Measurements from ENCODE around the gene RBMS3.

Gene RBMS3

DNA sequence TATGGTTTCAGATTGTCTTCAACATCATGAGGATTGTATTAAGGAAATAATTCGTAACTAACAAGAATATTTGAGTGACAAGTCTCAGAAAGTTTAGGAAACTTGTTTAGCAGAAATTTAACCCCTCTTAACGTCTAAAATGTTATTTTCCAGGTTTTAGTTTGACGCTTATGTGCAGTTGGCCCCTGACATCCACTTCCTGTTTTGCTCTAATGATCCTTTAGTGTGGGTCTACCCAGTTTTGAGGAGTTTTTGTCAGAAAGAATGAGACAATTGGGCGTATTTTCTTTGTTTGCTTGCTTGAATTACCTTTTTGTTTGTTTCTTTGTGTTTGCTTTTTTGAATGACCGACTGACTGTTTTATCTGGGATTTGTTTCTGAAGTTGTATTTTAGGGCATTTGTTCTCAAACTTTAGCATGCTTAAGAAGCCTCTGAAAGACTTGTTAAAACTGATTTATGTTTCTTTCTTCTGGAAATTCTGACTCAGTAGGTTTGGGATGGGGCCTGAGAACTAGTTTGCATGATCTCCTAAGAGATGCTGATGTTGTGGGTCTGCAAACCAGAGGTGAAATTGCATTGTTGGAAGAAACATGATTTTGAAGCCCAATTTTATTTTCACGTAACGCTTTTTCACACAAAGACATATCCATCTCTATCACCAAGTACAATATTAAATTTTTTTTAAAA is 20.6 kb downstream of the RBMS3 start:
- no peak for DNase-seq (ENCODE audit: extremely low read depth, insufficient read length)
- Histone ChIP-seq H3K36me3 (ENCODE audit: control insufficient read depth, insufficient read depth, low read length) (no peaks in the 10 kb centered on the region), H3K27me3 (replicated peaks; ENCODE audit: control insufficient read depth, insufficient read depth, low read length) (no peaks in the 10 kb centered on the region), H3K4me3 (replicated peaks; ENCODE audit: low read depth, low read length) (no peak overlapping the region)
- TF ChIP-seq, protein P1, sequence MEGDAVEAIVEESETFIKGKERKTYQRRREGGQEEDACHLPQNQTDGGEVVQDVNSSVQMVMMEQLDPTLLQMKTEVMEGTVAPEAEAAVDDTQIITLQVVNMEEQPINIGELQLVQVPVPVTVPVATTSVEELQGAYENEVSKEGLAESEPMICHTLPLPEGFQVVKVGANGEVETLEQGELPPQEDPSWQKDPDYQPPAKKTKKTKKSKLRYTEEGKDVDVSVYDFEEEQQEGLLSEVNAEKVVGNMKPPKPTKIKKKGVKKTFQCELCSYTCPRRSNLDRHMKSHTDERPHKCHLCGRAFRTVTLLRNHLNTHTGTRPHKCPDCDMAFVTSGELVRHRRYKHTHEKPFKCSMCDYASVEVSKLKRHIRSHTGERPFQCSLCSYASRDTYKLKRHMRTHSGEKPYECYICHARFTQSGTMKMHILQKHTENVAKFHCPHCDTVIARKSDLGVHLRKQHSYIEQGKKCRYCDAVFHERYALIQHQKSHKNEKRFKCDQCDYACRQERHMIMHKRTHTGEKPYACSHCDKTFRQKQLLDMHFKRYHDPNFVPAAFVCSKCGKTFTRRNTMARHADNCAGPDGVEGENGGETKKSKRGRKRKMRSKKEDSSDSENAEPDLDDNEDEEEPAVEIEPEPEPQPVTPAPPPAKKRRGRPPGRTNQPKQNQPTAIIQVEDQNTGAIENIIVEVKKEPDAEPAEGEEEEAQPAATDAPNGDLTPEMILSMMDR (IDR thresholded peaks at IDR 0.05; ENCODE audit: insufficient read depth, low read length, poor library complexity, severe bottlenecking): no peak

DNA sequence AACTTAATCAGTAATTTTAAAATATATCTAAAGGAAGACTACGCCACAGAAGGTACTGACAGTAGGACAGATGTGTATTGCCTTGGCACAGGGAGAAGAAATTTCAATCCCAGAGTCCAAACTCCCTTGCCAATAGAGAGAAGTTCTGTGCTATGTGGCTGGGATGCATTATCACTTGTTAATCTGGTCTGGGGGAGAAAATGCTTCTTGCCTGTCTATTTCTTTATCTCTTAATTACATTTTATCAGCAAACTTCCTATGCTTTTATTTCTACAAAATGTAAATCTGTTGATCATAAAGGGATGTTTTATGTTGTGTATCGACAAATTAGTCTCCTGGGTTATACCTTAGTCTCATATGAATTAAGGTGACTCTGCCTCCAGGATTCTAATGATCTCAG is 21.7 kb downstream of the RBMS3 start:
- H3K36me3 ChIP-seq (ENCODE audit: control insufficient read depth, insufficient read depth, low read length): no peaks in the 10 kb centered on the region
- no peaks in the 10 kb centered on the region for H3K27me3 ChIP-seq (replicated peaks; ENCODE audit: control insufficient read depth, insufficient read depth, low read length)
- TF ChIP-seq, protein P1 (IDR thresholded peaks at IDR 0.05; ENCODE audit: insufficient read depth, low read length, poor library complexity, severe bottlenecking): no peak

DNA sequence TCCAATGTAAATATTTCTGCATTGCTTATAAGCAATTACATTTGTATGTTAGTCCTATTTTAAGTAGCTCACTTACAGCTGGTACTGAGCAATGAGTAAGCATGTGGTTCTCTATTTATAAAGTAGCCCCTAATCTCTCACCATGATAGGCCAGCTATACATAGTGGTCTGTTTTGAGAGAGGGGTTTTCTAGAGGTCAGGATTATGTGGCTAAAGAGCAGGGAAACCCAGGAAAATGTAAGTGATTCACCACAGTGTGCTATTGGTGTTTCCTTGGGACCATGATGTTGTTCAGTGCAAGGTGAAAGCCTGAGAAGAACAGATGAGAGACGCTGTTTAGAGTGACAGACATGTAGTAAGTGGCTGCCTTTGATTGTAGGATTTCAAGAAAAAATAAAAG is 26.4 kb downstream of the RBMS3 start:
- DNase-seq (ENCODE audit: extremely low read depth, insufficient read length): no peak
- no peak overlapping the region for H3K4me3 ChIP-seq (replicated peaks; ENCODE audit: low read depth, low read length)
- TF ChIP-seq, protein P1 (IDR thresholded peaks at IDR 0.05; ENCODE audit: insufficient read depth, low read length, poor library complexity, severe bottlenecking): no peak
- H3K36me3 ChIP-seq (ENCODE audit: control insufficient read depth, insufficient read depth, low read length): no peaks in the 10 kb centered on the region
- H3K27me3 ChIP-seq (replicated peaks; ENCODE audit: control insufficient read depth, insufficient read depth, low read length): no peaks in the 10 kb centered on the region

More for the DNA sequence above, 21.7 kb downstream of the RBMS3 start:
- no peak for DNase-seq (ENCODE audit: extremely low read depth, insufficient read length)
- no peak overlapping the region for H3K4me3 ChIP-seq (replicated peaks; ENCODE audit: low read depth, low read length)

DNA sequence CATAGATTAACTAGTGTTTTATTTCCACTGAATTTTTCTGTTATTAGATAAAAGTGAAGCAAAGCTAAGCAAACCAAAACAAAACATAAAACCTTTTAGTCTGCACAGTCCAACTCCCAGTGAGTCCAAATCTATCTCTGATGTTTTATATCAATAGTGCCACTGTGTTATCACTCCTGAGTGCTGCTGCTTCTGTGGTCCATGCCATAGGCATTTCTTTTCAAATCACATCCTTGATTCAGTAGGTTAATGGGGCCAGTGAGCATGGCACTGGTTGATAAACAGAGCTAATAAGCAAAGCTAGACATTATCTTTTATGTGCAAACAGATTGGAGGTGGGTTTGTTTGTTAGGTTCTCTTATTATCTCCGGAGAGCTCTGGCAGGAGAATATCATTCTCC is 30.0 kb downstream of the RBMS3 start:
- Histone ChIP-seq H3K4me3 (replicated peaks; ENCODE audit: low read depth, low read length) (no peak overlapping the region), H3K27me3 (replicated peaks; ENCODE audit: control insufficient read depth, insufficient read depth, low read length) (no peaks in the 10 kb centered on the region), H3K36me3 (ENCODE audit: control insufficient read depth, insufficient read depth, low read length) (no peaks in the 10 kb centered on the region)
- TF ChIP-seq, protein P1 (IDR thresholded peaks at IDR 0.05; ENCODE audit: insufficient read depth, low read length, poor library complexity, severe bottlenecking): no peak
- no peak for DNase-seq (ENCODE audit: extremely low read depth, insufficient read length)

DNA sequence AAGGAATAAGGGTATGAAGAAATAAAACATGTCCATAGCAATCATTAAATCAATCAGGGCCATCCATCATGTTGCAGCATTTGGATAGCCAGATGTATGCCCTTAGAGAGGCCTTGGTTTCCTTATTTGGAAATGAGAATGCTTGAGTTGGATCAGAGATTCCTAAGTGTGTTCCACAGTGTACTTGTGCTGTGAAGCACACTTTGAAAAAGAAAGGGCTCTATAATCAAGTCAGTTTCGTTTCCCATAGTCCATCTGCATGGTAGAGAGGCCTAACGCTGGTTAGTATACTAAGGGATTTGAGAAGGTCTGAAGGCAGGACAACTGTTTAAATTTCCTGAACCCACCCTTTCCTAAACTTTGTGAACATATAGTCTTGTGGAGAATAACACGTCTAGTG is 30.9 kb downstream of the RBMS3 start:
- no peak for DNase-seq (ENCODE audit: extremely low read depth, insufficient read length)
- H3K4me3 ChIP-seq (replicated peaks; ENCODE audit: low read depth, low read length): no peak overlapping the region
- TF ChIP-seq, protein P1 (IDR thresholded peaks at IDR 0.05; ENCODE audit: insufficient read depth, low read length, poor library complexity, severe bottlenecking): no peak

DNA sequence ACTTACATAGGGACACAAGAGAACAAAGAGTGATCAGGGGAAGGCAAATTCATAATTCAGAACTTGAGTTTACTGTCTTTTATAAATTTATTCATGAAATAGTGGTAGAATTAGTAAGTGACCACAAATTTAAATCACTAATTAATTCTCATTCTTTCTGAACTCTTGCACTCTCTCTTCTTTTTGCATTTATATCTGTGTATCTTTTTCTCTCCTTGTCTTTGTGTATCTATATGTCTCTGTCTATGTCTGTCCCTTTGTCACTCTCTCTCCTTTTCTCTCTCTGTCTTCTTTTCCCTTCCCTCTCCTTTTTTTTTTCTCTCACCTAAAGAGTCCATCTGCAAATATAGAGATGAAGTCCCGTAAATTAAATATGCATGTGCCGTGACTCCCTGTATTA is 31.5 kb downstream of the RBMS3 start:
- no peak overlapping the region for H3K4me3 ChIP-seq (replicated peaks; ENCODE audit: low read depth, low read length)
- DNase-seq (ENCODE audit: extremely low read depth, insufficient read length): no peak

More for the DNA sequence above, 30.9 kb downstream of the RBMS3 start:
- Histone ChIP-seq H3K36me3 (ENCODE audit: control insufficient read depth, insufficient read depth, low read length) (no peaks in the 10 kb centered on the region), H3K27me3 (replicated peaks; ENCODE audit: control insufficient read depth, insufficient read depth, low read length) (no peaks in the 10 kb centered on the region)

More for the DNA sequence above, 31.5 kb downstream of the RBMS3 start:
- Histone ChIP-seq H3K36me3 (ENCODE audit: control insufficient read depth, insufficient read depth, low read length) (no peaks in the 10 kb centered on the region), H3K27me3 (replicated peaks; ENCODE audit: control insufficient read depth, insufficient read depth, low read length) (no peaks in the 10 kb centered on the region)
- TF ChIP-seq, protein P1 (IDR thresholded peaks at IDR 0.05; ENCODE audit: insufficient read depth, low read length, poor library complexity, severe bottlenecking): no peak
